GM18909 (cell line): Measurements from ENCODE around the gene RNF213.

Source experiments
- ATAC-seq: cut with Tn5 transposase; IDR thresholded peaks from one replicate; pipeline ENCODE4 v1.9.1; 2021; ENCODE audit warnings: mild to moderate bottlenecking; ENCODE audit not compliant: unreplicated experiment, poor library complexity

RNF213 gene

GRCh38 chr17:80345321-80345720 is 84.7 kb downstream of the RNF213 start:
- ATAC-seq = no peak

GRCh38 chr17:80345841-80346497 is 85.3 kb downstream of the RNF213 start:
- no peak for ATAC-seq

GRCh38 chr17:80346498-80347275 is 86.0 kb downstream of the RNF213 start:
- ATAC-seq = no peak

GRCh38 chr17:80347536-80347935 is 86.9 kb downstream of the RNF213 start:
- no peak for ATAC-seq

GRCh38 chr17:80347948-80348351 is 87.3 kb downstream of the RNF213 start:
- no peak for ATAC-seq

GRCh38 chr17:80348551-80349150 is 88.0 kb downstream of the RNF213 start:
- no peak for ATAC-seq

- no peak for ATAC-seq
Observed at GRCh38 chr17:80349151-80349651, 88.5 kb downstream of the RNF213 start.

- no peak for ATAC-seq
Observed at GRCh38 chr17:80349751-80350150, 89.1 kb downstream of the RNF213 start.

GRCh38 chr17:80352216-80352895 is 91.7 kb downstream of the RNF213 start:
- no peak for ATAC-seq

- no peak for ATAC-seq
Observed at GRCh38 chr17:80352991-80353665, 92.5 kb downstream of the RNF213 start.

- ATAC-seq = no peak
Observed at GRCh38 chr17:80353718-80354275, 93.1 kb downstream of the RNF213 start.

GRCh38 chr17:80354336-80354735 is 93.7 kb downstream of the RNF213 start:
- no peak for ATAC-seq

- ATAC-seq = no peak
Observed at GRCh38 chr17:80356231-80356856, 95.7 kb downstream of the RNF213 start.

GRCh38 chr17:80358131-80358530 is 97.5 kb downstream of the RNF213 start:
- no peak for ATAC-seq

- ATAC-seq = no peak
Observed at GRCh38 chr17:80358861-80359260, 98.2 kb downstream of the RNF213 start.

- no peak for ATAC-seq
Observed at GRCh38 chr17:80359422-80360110, 98.9 kb downstream of the RNF213 start.

GRCh38 chr17:80360396-80360795 is 99.7 kb downstream of the RNF213 start:
- no peak for ATAC-seq

- no peak for ATAC-seq
Observed at GRCh38 chr17:80361495-80362220, 101.0 kb downstream of the RNF213 start.
